Keratinocyte (primary cell): Measurements from ENCODE around the gene SBSN. TPM values are rescaled to one million over a fixed set of nuclear protein-coding genes. Genes with fewer than 3 reads are reported as not detected.

ENCODE experiments used
- polyA plus RNA-seq, 5 experiments: library from polyadenylated mRNA; depleted of rRNA in 3 of 5; stranded (reverse) in 3 of 5; stranded (forward) in 1 of 5; unstranded in 1 of 5; fragments of >200 nt; gene quantifications; 1 replicate in 1 of 5; 2 replicates in 3 of 5; 3 replicates in 1 of 5; pipeline versions ENCODE4 v1.2.1 to v1.2.3, GENCODE V29; 2011 to 2012; ENCODE audit warnings: missing spikeins in 2 of 5, low read depth in 1 of 5, low replicate concordance in 1 of 5

Gene SBSN
- polyA plus RNA-seq, 1 donor (not counting 4 experiments of a cell fraction or from before 2014, with no cell fraction given) = 49.0 TPM

Other genes starting within 250 kb of the SBSN start
- not detected in 3 replicates for gene HAMP, start 245.8 kb downstream of the SBSN start, polyA plus RNA-seq
- gene MAG, start 236.2 kb downstream of the SBSN start, polyA plus RNA-seq = not detected in 3 replicates
- gene CD22, start 199.1 kb downstream of the SBSN start, polyA plus RNA-seq = 0.06 to 0.42 TPM (median 0.26 TPM) in 3 replicates
- not detected in 3 replicates for gene FFAR1, start 180.4 kb downstream of the SBSN start, polyA plus RNA-seq
- gene FFAR3, start 169.9 kb downstream of the SBSN start, polyA plus RNA-seq = not detected in 3 replicates
- gene GPR42, start 157.2 kb downstream of the SBSN start, polyA plus RNA-seq = not detected in 3 replicates
- not detected in 3 replicates for gene FFAR2, start 80.1 kb downstream of the SBSN start, polyA plus RNA-seq
- 53.5 to 188 TPM (median 85.4 TPM) in 3 replicates for gene KRTDAP, start 37.8 kb downstream of the SBSN start, polyA plus RNA-seq
- 235 to 251 TPM (median 238 TPM) in 3 replicates for gene DMKN, start 14.7 kb downstream of the SBSN start, polyA plus RNA-seq
- gene GAPDHS, start 5.1 kb upstream of the SBSN start, polyA plus RNA-seq = 0.08 TPM in 1 of 3 replicates, not detected in the others
- 130 to 206 TPM (median 134 TPM) in 3 replicates for gene TMEM147, start 17.3 kb upstream of the SBSN start, polyA plus RNA-seq
- gene ATP4A, start 35.3 kb upstream of the SBSN start, polyA plus RNA-seq = not detected in 3 replicates
- not detected in 3 replicates for gene PMIS2, start 57.9 kb upstream of the SBSN start, polyA plus RNA-seq
- 3.1 to 3.7 TPM (median 3.5 TPM) in 3 replicates for gene HAUS5, start 84.4 kb upstream of the SBSN start, polyA plus RNA-seq
- 29.8 to 40.8 TPM (median 30.4 TPM) in 3 replicates for gene RBM42, start 100.7 kb upstream of the SBSN start, polyA plus RNA-seq
- 0.14 to 0.99 TPM (median 0.43 TPM) in 3 replicates for gene ETV2, start 113.4 kb upstream of the SBSN start, polyA plus RNA-seq
- gene COX6B1, start 120.0 kb upstream of the SBSN start, polyA plus RNA-seq = 509 to 705 TPM (median 560 TPM) in 3 replicates
- 0.05 to 0.15 TPM (median 0.09 TPM) in 3 replicates for gene UPK1A, start 138.2 kb upstream of the SBSN start, polyA plus RNA-seq
- gene ZBTB32, start 176.2 kb upstream of the SBSN start, polyA plus RNA-seq = not detected in 3 replicates
- gene KMT2B, start 189.7 kb upstream of the SBSN start, polyA plus RNA-seq = 7.7 to 16.7 TPM (median 8.8 TPM) in 3 replicates
- gene IGFLR1, start 214.1 kb upstream of the SBSN start, polyA plus RNA-seq = 0.27 to 1.2 TPM (median 0.34 TPM) in 3 replicates
- gene U2AF1L4, start 217.1 kb upstream of the SBSN start, polyA plus RNA-seq = 8.9 to 14.7 TPM (median 11.4 TPM) in 3 replicates
- 36.2 to 53.8 TPM (median 49.7 TPM) in 3 replicates for gene PSENEN, start 217.3 kb upstream of the SBSN start, polyA plus RNA-seq
- gene LIN37, start 220.3 kb upstream of the SBSN start, polyA plus RNA-seq = 6.7 to 11.8 TPM (median 9.2 TPM) in 3 replicates
- gene HSPB6, start 228.7 kb upstream of the SBSN start, polyA plus RNA-seq = not detected in 3 replicates
- gene PROSER3, start 229.9 kb upstream of the SBSN start, polyA plus RNA-seq = 5.3 to 15.5 TPM (median 5.5 TPM) in 3 replicates
- gene ARHGAP33, start 247.3 kb upstream of the SBSN start, polyA plus RNA-seq = 0.23 to 0.93 TPM (median 0.49 TPM) in 3 replicates